ENCODE results near the gene RAD9A.

The RAD9A gene

DNA sequence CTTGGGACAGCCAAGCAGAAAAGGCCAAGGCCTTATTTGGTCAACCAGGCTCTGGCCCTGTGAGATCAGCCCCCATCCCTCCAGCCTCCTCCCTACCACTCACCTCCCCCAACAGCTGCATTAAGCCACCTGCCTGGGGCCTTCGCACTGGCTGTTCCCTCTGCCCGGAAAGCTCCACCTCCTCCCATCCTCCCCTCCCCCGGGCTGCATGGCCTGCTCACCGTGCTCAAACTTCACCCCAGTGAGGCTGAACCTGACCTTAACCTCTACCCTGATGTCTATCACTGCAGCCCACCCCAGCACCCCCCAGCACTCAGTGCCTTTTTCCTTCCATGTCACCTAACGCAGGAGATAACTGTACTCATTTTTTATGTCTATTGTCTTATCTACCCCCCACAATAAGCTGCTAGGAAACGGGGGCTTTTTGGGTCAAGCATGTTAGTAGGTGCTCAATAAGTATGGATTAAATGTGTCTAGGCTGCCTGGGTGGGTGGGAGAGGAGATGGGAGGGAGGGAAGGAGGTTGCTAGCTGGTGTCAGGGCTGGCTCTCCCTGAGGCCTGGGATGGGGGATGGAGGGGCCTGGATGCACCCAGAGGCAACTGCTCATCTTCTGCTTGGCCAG is 44.8 kb downstream of the RAD9A start (continued):
- TF ChIP-seq, protein P1, sequence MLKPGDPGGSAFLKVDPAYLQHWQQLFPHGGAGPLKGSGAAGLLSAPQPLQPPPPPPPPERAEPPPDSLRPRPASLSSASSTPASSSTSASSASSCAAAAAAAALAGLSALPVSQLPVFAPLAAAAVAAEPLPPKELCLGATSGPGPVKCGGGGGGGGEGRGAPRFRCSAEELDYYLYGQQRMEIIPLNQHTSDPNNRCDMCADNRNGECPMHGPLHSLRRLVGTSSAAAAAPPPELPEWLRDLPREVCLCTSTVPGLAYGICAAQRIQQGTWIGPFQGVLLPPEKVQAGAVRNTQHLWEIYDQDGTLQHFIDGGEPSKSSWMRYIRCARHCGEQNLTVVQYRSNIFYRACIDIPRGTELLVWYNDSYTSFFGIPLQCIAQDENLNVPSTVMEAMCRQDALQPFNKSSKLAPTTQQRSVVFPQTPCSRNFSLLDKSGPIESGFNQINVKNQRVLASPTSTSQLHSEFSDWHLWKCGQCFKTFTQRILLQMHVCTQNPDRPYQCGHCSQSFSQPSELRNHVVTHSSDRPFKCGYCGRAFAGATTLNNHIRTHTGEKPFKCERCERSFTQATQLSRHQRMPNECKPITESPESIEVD (tag by site-specific recombination; IDR thresholded peaks at IDR 0.05): no peak
- TF ChIP-seq ZNF777 (tag by site-specific recombination; IDR thresholded peaks at IDR 0.05; ENCODE audit: borderline replicate concordance): no peak

DNA sequence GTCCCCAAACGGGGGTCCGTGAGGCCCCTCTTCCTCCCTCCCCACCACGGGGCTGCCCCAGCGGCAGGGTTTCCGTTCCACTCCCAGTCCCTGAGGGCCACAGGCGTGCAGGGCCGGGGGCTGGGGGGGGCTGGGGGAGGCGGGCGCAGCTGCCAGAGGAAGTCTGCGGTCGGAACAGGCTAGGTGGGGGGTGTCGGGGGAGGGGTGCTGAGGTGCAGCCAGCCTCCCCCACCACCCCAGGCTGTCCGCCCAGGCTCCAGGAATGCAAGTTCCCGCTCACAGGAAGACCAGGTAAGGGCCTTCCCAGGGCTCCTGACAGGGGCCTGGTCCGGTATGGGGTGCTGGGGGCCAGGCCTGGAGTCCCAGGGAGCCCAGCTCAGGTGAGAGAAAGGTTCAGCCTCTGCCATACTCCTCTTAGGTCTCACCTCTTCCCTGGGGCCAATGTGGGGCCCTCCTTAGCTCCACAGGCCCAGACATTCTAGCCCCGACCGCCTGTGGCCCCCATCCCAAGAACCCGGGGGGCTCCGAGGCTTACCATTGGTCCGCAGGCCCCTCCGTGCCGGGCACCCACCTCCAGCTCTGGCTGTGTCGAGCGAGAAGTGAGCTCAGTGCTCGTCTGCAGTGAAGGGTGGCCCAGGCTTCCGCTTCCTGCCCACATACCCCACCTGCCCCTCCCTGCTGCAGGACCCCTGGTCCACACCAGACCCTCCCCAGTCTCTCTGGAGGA is 45.5 kb downstream of the RAD9A start, which contains the start of gene PTPRCAP:
Gene PTPRCAP, minus strand, starts transcription at position 601 of the 727 bp plus-strand sequence. Its CDS starts 63 bp downstream, at position 538.
- CTCF ChIA-PET: interaction anchor here (1.2 kb wide), 1 partner anchor 35 kb away, joined by 5 read pairs; the partner anchor contains the start of gene PPP1CA
- Histone ChIP-seq H3K9me3 (ENCODE audit: control insufficient read depth, insufficient read depth, low read depth, low read length) (no peaks in the 10 kb centered on the region), H3K27ac (ENCODE audit: extremely low read depth, low read depth, low read length) (no peak within 1 kb of the TSS), H3K4me3 (ENCODE audit: low read depth, low read length) (no peak within 1 kb of the TSS), H3K36me3 (ENCODE audit: control insufficient read depth in 2 of 2, insufficient read depth in 1 of 2, low read length in 2 of 2) (peaks cover 0 to 86% of the 10 kb centered on the region in 2 experiments; a peak in 1 of 3 replicates), H3K4me1 (ENCODE audit: control insufficient read depth, insufficient read depth, low read length) (no peaks in the 10 kb centered on the region)
- POLR2A ChIA-PET: interaction anchor here (0.6 to 2.6 kb wide), 9 partner anchors 9 to 1549 kb away, joined by 3 to 11 read pairs (median 4); partner anchors contain the start of genes FIBP, PPP1CA, RPS6KB2 and TMEM134
- TF ChIP-seq ZNF366 (tag by site-specific recombination; conservative IDR thresholded peaks at IDR 0.05): no peak
- no peak for TF ChIP-seq SETDB1 (IDR thresholded peaks at IDR 0.05; ENCODE audit: insufficient read length, low read length)
- TF ChIP-seq GLIS2 (tag by site-specific recombination; IDR thresholded peaks at IDR 0.05): peak; percentile 37; the same call in 1 of the 2 replicates

DNA sequence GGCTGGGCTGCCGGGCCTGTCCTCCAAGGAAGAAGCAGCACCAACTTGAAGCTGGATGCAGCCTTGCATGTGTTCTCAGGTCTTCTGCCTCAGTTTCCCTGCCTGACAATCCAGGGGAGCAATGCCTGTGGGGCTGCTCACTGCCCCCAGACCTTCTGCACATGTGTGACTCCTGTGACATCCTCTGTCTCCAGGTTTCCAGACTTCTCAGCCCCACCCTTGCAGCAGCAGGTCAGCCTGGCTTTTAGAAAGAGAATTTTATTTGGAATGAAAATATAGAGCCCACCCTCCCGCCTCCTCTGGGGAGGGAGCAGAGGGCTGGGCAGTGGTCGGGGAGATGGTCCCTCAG is 46.0 kb downstream of the RAD9A start:
- no peak overlapping the region for H3K27ac ChIP-seq (ENCODE audit: extremely low read depth, low read depth, low read length)
- peaks cover 0 to 83% of the 10 kb centered on the region in 2 experiments; a peak in 1 of 3 replicates for H3K36me3 ChIP-seq (ENCODE audit: control insufficient read depth in 2 of 2, insufficient read depth in 1 of 2, low read length in 2 of 2)
- CTCF ChIA-PET: interaction anchor here (0.7 kb wide), 1 partner anchor 37 kb away, joined by 4 read pairs; the partner anchor contains the start of gene PPP1CA
- TF ChIP-seq ZBTB17 (tag by site-specific recombination; IDR thresholded peaks at IDR 0.05) (no peak), ZNF157 (tag by site-specific recombination; IDR thresholded peaks at IDR 0.05) (no peak), GLI4 (tag by site-specific recombination; IDR thresholded peaks at IDR 0.05) (no peak)
- no peaks in the 10 kb centered on the region for H3K4me1 ChIP-seq (ENCODE audit: control insufficient read depth, insufficient read depth, low read length)
- H3K4me3 ChIP-seq (ENCODE audit: low read depth, low read length): no peak overlapping the region
- POLR2A ChIA-PET: interaction anchor here (0.6 to 2.6 kb wide), 7 partner anchors 10 to 1550 kb away, joined by 3 to 11 read pairs (median 6); partner anchors contain the start of genes FIBP, PPP1CA, RPS6KB2 and TMEM134
- H3K9me3 ChIP-seq (ENCODE audit: control insufficient read depth, insufficient read depth, low read depth, low read length): no peaks in the 10 kb centered on the region

DNA sequence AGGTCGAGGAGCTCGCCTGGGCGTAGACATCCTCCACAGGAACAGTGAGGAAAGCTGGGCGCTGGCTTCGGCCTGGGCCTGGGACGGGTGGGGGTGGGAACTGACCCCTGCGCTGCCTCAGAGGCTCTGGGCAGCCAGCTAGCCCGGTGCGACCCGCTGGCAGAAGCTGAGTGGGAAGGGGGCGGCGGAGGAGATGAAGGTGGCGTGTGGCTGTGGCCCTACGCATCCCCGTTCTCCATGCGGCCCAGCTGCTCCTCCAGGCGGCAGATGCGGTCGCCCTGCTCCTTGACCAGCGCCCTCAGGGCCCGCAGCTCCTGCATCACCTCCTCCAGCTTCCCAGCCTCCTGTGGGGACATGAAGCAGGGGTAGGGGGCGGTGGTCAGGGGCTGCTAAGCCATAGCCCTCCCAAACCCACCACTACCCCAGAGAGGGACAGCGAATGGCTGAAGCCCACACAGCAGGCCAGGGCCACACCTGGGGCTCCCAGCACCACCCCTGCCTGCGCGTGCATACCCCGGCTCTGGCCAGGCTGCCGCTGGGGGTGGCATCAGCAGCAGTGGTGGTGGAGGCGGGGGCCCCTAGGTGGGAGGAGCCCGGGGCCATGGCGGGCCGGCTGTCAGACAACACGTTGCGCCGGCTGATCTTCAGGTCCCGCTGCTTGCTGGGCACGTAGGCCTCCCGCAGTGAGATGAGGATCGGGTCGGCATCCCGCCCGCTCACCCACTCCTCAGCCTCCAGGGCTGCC is 46.5 kb downstream of the RAD9A start:
- Histone ChIP-seq H3K4me1 (ENCODE audit: control insufficient read depth, insufficient read depth, low read length) (no peaks in the 10 kb centered on the region), H3K27ac (ENCODE audit: extremely low read depth, low read depth, low read length) (no peak overlapping the region), H3K36me3 (ENCODE audit: control insufficient read depth in 2 of 2, insufficient read depth in 1 of 2, low read length in 2 of 2) (peaks cover 0 to 77% of the 10 kb centered on the region in 2 experiments; a peak in 1 of 3 replicates), H3K4me3 (ENCODE audit: low read depth, low read length) (no peak overlapping the region), H3K9me3 (ENCODE audit: control insufficient read depth, insufficient read depth, low read depth, low read length) (no peaks in the 10 kb centered on the region)
- peak; percentile 16; the same call in 1 of the 2 replicates for TF ChIP-seq GLIS2 (tag by site-specific recombination; IDR thresholded peaks at IDR 0.05)
- TF ChIP-seq ZNF248 (tag by site-specific recombination; IDR thresholded peaks at IDR 0.05): no peak
- peak; percentile 18; the same call in 1 of the 2 replicates for TF ChIP-seq EGR2 (tag by site-specific recombination; IDR thresholded peaks at IDR 0.05; ENCODE audit: low read depth)
- TF ChIP-seq, protein P2, sequence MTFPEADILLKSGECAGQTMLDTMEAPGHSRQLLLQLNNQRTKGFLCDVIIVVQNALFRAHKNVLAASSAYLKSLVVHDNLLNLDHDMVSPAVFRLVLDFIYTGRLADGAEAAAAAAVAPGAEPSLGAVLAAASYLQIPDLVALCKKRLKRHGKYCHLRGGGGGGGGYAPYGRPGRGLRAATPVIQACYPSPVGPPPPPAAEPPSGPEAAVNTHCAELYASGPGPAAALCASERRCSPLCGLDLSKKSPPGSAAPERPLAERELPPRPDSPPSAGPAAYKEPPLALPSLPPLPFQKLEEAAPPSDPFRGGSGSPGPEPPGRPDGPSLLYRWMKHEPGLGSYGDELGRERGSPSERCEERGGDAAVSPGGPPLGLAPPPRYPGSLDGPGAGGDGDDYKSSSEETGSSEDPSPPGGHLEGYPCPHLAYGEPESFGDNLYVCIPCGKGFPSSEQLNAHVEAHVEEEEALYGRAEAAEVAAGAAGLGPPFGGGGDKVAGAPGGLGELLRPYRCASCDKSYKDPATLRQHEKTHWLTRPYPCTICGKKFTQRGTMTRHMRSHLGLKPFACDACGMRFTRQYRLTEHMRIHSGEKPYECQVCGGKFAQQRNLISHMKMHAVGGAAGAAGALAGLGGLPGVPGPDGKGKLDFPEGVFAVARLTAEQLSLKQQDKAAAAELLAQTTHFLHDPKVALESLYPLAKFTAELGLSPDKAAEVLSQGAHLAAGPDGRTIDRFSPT (tag by site-specific recombination; IDR thresholded peaks at IDR 0.05): peak; percentile 54
- no peak for TF ChIP-seq ZNF423 (tag by site-specific recombination; IDR thresholded peaks at IDR 0.05)
- ChIA-PET CTCF (interaction anchor here (0.7 to 1.0 kb wide), 2 partner anchors 37 to 57 kb away, joined by 4 to 5 read pairs; partner anchors contain the start of gene PPP1CA), POLR2A (interaction anchor here (0.6 to 2.6 kb wide), 10 partner anchors 10 to 1550 kb away, joined by 3 to 11 read pairs (median 6); partner anchors contain the start of genes FIBP, PPP1CA, RPS6KB2 and TMEM134)

Data from HEK293 (cell line).